Measurements from ENCODE around the gene CCDC141.
A peak's percentile ranks its signal among the peaks of the same experiment; 100 is the strongest.

The CCDC141 gene

DNA sequence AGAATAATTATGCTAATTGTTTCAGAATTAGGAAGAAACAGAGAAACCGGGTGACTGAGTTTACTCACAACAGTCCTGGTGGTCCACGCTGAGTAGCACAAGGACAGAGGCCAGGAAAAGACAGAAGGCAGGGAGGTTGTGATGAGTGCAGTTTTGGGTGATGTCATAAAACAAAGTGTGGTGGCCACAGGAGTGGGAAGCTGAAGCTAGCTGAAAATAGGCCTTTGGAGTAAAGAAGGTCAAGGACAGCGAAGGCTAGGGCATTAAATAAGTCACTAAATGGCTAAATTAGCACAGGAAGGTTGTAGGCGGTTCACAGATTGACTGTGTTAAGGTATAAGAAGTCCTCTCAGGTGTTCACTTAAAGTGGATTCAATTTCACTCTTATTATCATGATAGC is 121.9 kb downstream of the CCDC141 start:
- Histone ChIP-seq H3K4me2 (ENCODE audit: low read depth, low read length) (no peak overlapping the region), H3K79me2 (ENCODE audit: low read length) (no peaks in the 10 kb centered on the region), H3K9ac (ENCODE audit: low read length) (no peak overlapping the region), H3K4me1 (ENCODE audit: low read length) (peaks cover 9% of the 10 kb centered on the region; the same call in 1 of the 2 replicates), H3K36me3 (replicated peaks; ENCODE audit: insufficient read depth, low read length) (no peaks in the 10 kb centered on the region), H3F3A (ENCODE audit: insufficient read depth, low read length) (no peaks in the 10 kb centered on the region), H4K20me1 (ENCODE audit: insufficient read depth, low read length) (no peaks in the 10 kb centered on the region), H3K27ac (ENCODE audit: low read length) (no peak overlapping the region), H3K4me3 (ENCODE audit: low read length) (no peak overlapping the region), H2AFZ (ENCODE audit: low read length) (no peak overlapping the region), H3K9me3 (replicated peaks; ENCODE audit: insufficient read depth, low read length) (no peaks in the 10 kb centered on the region), H3K9me2 (replicated peaks; ENCODE audit: insufficient read depth, low read length) (no peaks in the 10 kb centered on the region), H3K27me3 (replicated peaks; ENCODE audit: insufficient read depth, low read length) (no peaks in the 10 kb centered on the region)
- TF ChIP-seq EZH2 (optimal IDR thresholded peaks at IDR 0.05; ENCODE audit: low read depth, low read length) (no peak), EZH2phosphoT487 (IDR thresholded peaks at IDR 0.05; ENCODE audit: low read length) (no peak)
- TF ChIP-seq, protein P1, sequence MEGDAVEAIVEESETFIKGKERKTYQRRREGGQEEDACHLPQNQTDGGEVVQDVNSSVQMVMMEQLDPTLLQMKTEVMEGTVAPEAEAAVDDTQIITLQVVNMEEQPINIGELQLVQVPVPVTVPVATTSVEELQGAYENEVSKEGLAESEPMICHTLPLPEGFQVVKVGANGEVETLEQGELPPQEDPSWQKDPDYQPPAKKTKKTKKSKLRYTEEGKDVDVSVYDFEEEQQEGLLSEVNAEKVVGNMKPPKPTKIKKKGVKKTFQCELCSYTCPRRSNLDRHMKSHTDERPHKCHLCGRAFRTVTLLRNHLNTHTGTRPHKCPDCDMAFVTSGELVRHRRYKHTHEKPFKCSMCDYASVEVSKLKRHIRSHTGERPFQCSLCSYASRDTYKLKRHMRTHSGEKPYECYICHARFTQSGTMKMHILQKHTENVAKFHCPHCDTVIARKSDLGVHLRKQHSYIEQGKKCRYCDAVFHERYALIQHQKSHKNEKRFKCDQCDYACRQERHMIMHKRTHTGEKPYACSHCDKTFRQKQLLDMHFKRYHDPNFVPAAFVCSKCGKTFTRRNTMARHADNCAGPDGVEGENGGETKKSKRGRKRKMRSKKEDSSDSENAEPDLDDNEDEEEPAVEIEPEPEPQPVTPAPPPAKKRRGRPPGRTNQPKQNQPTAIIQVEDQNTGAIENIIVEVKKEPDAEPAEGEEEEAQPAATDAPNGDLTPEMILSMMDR (IDR thresholded peaks at IDR 0.05; ENCODE audit: low read length) = no peak
- no peak for DNase-seq

DNA sequence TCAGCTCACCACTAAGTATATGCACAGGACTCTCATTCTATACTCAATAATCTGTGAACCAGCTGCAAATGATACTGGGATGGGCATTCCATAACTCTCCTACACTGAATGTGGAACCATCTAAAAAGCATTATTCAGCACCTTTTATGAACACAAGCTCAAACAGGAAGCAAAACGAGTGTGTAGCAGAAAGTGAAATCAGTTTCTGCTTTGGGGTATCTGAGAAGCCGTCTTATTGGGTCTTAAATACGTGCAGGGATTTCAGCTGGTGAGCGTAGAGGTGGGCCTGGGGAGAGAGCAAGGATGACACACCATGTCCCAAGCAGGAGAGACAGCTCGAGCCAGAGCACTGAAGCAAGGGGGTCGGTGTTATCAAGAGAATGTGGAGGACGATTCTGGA is 122.8 kb downstream of the CCDC141 start:
- Histone ChIP-seq H3K27ac (ENCODE audit: low read length) (no peak overlapping the region), H3F3A (ENCODE audit: insufficient read depth, low read length) (no peaks in the 10 kb centered on the region), H3K9ac (ENCODE audit: low read length) (no peak overlapping the region), H4K20me1 (ENCODE audit: insufficient read depth, low read length) (no peaks in the 10 kb centered on the region), H3K79me2 (ENCODE audit: low read length) (no peaks in the 10 kb centered on the region), H3K4me2 (ENCODE audit: low read depth, low read length) (peak overlapping the region; percentile 38; the same call in 1 of the 2 replicates), H3K9me3 (replicated peaks; ENCODE audit: insufficient read depth, low read length) (no peaks in the 10 kb centered on the region), H2AFZ (ENCODE audit: low read length) (peak overlapping the region; percentile 24; the same call in 1 of the 2 replicates), H3K27me3 (replicated peaks; ENCODE audit: insufficient read depth, low read length) (no peaks in the 10 kb centered on the region), H3K9me2 (replicated peaks; ENCODE audit: insufficient read depth, low read length) (no peaks in the 10 kb centered on the region), H3K36me3 (replicated peaks; ENCODE audit: insufficient read depth, low read length) (no peaks in the 10 kb centered on the region), H3K4me3 (ENCODE audit: low read length) (no peak overlapping the region), H3K4me1 (ENCODE audit: low read length) (peaks cover 9% of the 10 kb centered on the region; the same call in 1 of the 2 replicates)
- peak; percentile 18 for DNase-seq
- TF ChIP-seq EZH2phosphoT487 (IDR thresholded peaks at IDR 0.05; ENCODE audit: low read length) = no peak
- TF ChIP-seq, protein P1 (IDR thresholded peaks at IDR 0.05; ENCODE audit: low read length) = no peak
- no peak for TF ChIP-seq EZH2 (optimal IDR thresholded peaks at IDR 0.05; ENCODE audit: low read depth, low read length)

GRCh38 chr2:178924817-178925216 is 125.1 kb downstream of the CCDC141 start:
- H3K27ac ChIP-seq (ENCODE audit: low read length) = no peak overlapping the region
- no peaks in the 10 kb centered on the region for H3K36me3 ChIP-seq (replicated peaks; ENCODE audit: insufficient read depth, low read length)
- H2AFZ ChIP-seq (ENCODE audit: low read length) = no peak overlapping the region
- no peak overlapping the region for H3K9ac ChIP-seq (ENCODE audit: low read length)
- H3K27me3 ChIP-seq (replicated peaks; ENCODE audit: insufficient read depth, low read length) = no peaks in the 10 kb centered on the region
- TF ChIP-seq, protein P1 (IDR thresholded peaks at IDR 0.05; ENCODE audit: low read length) = no peak
- TF ChIP-seq EZH2 (optimal IDR thresholded peaks at IDR 0.05; ENCODE audit: low read depth, low read length) (no peak), EZH2phosphoT487 (IDR thresholded peaks at IDR 0.05; ENCODE audit: low read length) (no peak)
- no peaks in the 10 kb centered on the region for H4K20me1 ChIP-seq (ENCODE audit: insufficient read depth, low read length)
- no peak for DNase-seq
- no peaks in the 10 kb centered on the region for H3K9me2 ChIP-seq (replicated peaks; ENCODE audit: insufficient read depth, low read length)
- peaks cover 9% of the 10 kb centered on the region; the same call in 1 of the 2 replicates for H3K4me1 ChIP-seq (ENCODE audit: low read length)
- no peak overlapping the region for H3K4me3 ChIP-seq (ENCODE audit: low read length)
- no peak overlapping the region for H3K4me2 ChIP-seq (ENCODE audit: low read depth, low read length)
- no peaks in the 10 kb centered on the region for H3K79me2 ChIP-seq (ENCODE audit: low read length)
- H3F3A ChIP-seq (ENCODE audit: insufficient read depth, low read length) = no peaks in the 10 kb centered on the region
- no peaks in the 10 kb centered on the region for H3K9me3 ChIP-seq (replicated peaks; ENCODE audit: insufficient read depth, low read length)

All from MM.1S (cell line).